Measurements from ENCODE around the gene ADAMTS16. TPM values are rescaled to one million over a fixed set of nuclear protein-coding genes. Genes with fewer than 3 reads are reported as not detected.

ADAMTS16 gene
- total and polyA plus RNA-seq, 2 donors (not counting 3 experiments of a cell fraction or from before 2014, with no cell fraction given), result not detected

GRCh38 chr5:5344606-5345005 lies 204.5 kb downstream of the ADAMTS16 start:
- FAIRE-seq (no peak), DNase-seq (ENCODE audit: low read depth, low spot score) (no peak)
- peaks cover 3% of the 10 kb centered on the region for H3K4me1 ChIP-seq (ENCODE audit: control insufficient read depth, extremely low read depth, insufficient read depth, low read length)
- TF ChIP-seq MAX (IDR thresholded peaks at IDR 0.05; ENCODE audit: insufficient read depth, insufficient read length), result no peak
- no peak overlapping the region for H2AFZ ChIP-seq (ENCODE audit: low read depth, low read length)
- intact Hi-C loops (cut with micrococcal nuclease), result no loop called here
- no peak overlapping the region for H3K4me2 ChIP-seq (ENCODE audit: insufficient read depth, low read length)
- H3K9me1 ChIP-seq (replicated peaks; ENCODE audit: control insufficient read depth, extremely low read depth, insufficient read depth, low read length), result no peaks in the 10 kb centered on the region
- CTCF ChIA-PET, result no interaction called here
- no TSS peak for BruUV-seq (replicated peaks)
- H3K9ac ChIP-seq (replicated peaks; ENCODE audit: extremely low read depth, insufficient read depth, low read length), result no peak overlapping the region
- no peaks in the 10 kb centered on the region for H3K36me3 ChIP-seq (ENCODE audit: control insufficient read depth in 2 of 2, extremely low read depth in 1 of 2, insufficient read depth in 2 of 2, low read length in 2 of 2)
- peaks cover 4% of the 10 kb centered on the region for H3K9me3 ChIP-seq (replicated peaks; ENCODE audit: control insufficient read depth, insufficient read depth, low read length)
- H4K20me1 ChIP-seq (replicated peaks; ENCODE audit: control insufficient read depth, extremely low read depth, insufficient read depth, low read length), result no peaks in the 10 kb centered on the region
- dilution Hi-C loops (cut with MboI; ENCODE audit: extremely low pct_ligation_motif_present, low sequenced_read_pairs), result no loop called here
- POLR2A ChIA-PET, result no interaction called here
- H3K27me3 ChIP-seq (ENCODE audit: control insufficient read depth in 2 of 2, insufficient read depth in 2 of 2, low read length in 2 of 2), result no peaks in the 10 kb centered on the region
- H3K4me3 ChIP-seq (replicated peaks in 1 of 3; ENCODE audit: insufficient read depth in 1 of 3, low read depth in 1 of 3, low read length in 3 of 3), result no peak overlapping the region
- H3K27ac ChIP-seq (ENCODE audit: insufficient read depth, low read depth, low read length), result no peak overlapping the region
- H3K79me2 ChIP-seq (ENCODE audit: control insufficient read depth, insufficient read depth, low read length), result no peaks in the 10 kb centered on the region

GRCh38 chr5:5347442-5347841 lies 207.3 kb downstream of the ADAMTS16 start:
- Histone ChIP-seq H3K9me1 (replicated peaks; ENCODE audit: control insufficient read depth, extremely low read depth, insufficient read depth, low read length) (no peaks in the 10 kb centered on the region), H3K79me2 (ENCODE audit: control insufficient read depth, insufficient read depth, low read length) (no peaks in the 10 kb centered on the region), H3K27me3 (ENCODE audit: control insufficient read depth in 2 of 2, insufficient read depth in 2 of 2, low read length in 2 of 2) (no peaks in the 10 kb centered on the region), H2AFZ (ENCODE audit: low read depth, low read length) (no peak overlapping the region), H3K4me2 (ENCODE audit: insufficient read depth, low read length) (no peak overlapping the region), H3K36me3 (ENCODE audit: control insufficient read depth in 2 of 2, extremely low read depth in 1 of 2, insufficient read depth in 2 of 2, low read length in 2 of 2) (no peaks in the 10 kb centered on the region), H3K4me1 (ENCODE audit: control insufficient read depth, extremely low read depth, insufficient read depth, low read length) (peaks cover 3% of the 10 kb centered on the region), H3K27ac (ENCODE audit: insufficient read depth, low read depth, low read length) (no peak overlapping the region), H3K4me3 (replicated peaks in 1 of 3; ENCODE audit: insufficient read depth in 1 of 3, low read depth in 1 of 3, low read length in 3 of 3) (no peak overlapping the region), H3K9ac (replicated peaks; ENCODE audit: extremely low read depth, insufficient read depth, low read length) (no peak overlapping the region), H4K20me1 (replicated peaks; ENCODE audit: control insufficient read depth, extremely low read depth, insufficient read depth, low read length) (no peaks in the 10 kb centered on the region), H3K9me3 (replicated peaks; ENCODE audit: control insufficient read depth, insufficient read depth, low read length) (peaks cover 4% of the 10 kb centered on the region)
- ChIA-PET CTCF (no interaction called here), POLR2A (no interaction called here)
- TF ChIP-seq JUN (IDR thresholded peaks at IDR 0.05; ENCODE audit: borderline replicate concordance, insufficient read depth, insufficient read length, low read depth) (no peak), EZH2 (IDR thresholded peaks at IDR 0.05; ENCODE audit: borderline replicate concordance, low read depth, low read length, severe bottlenecking) (no peak), MAX (IDR thresholded peaks at IDR 0.05; ENCODE audit: insufficient read depth, insufficient read length) (no peak), POLR2AphosphoS5 (IDR thresholded peaks at IDR 0.05; ENCODE audit: insufficient read depth, low read depth, low read length) (no peak), POLR2A (IDR thresholded peaks at IDR 0.05; ENCODE audit: low read depth, low read length) (no peak), MYC (IDR thresholded peaks at IDR 0.05; ENCODE audit: low read depth, low read length) (no peak), FOS (IDR thresholded peaks at IDR 0.05; ENCODE audit: borderline replicate concordance, insufficient read depth, low read length) (no peak)
- no TSS peak for BruUV-seq (replicated peaks)
- no peak for FAIRE-seq
- dilution Hi-C loops (cut with MboI; ENCODE audit: extremely low pct_ligation_motif_present, low sequenced_read_pairs) (no loop called here), intact Hi-C loops (cut with micrococcal nuclease) (no loop called here)
- no peak for DNase-seq (ENCODE audit: low read depth, low spot score)

Data from endothelial cell of umbilical vein (primary cell).